Measurements from ENCODE around the gene RGS1. TPM values are rescaled to one million over a fixed set of nuclear protein-coding genes. Genes with fewer than 3 reads are reported as not detected.

The RGS1 gene
- total RNA-seq, 2 donors from 2014 or later = 25.8 to 30.7 TPM

GRCh38 chr1:192626366-192627179, 51.0 kb downstream of the RGS1 start:
- Mint-ChIP-seq H3K27ac (no peak overlapping the region), H3K4me1 (ENCODE audit: low read depth) (peaks cover 6% of the 10 kb centered on the region), H3K9me3 (peaks cover 0 to 2% of the 10 kb centered on the region in 2 donors), H3K4me3 (no peak overlapping the region), H3K36me3 (ENCODE audit: insufficient read depth in 2 of 2) (peaks cover 2% of the 10 kb centered on the region in 2 donors), H3K27me3 (ENCODE audit: low read depth) (peaks cover 8% of the 10 kb centered on the region)
- DNase-seq (no peak), ATAC-seq (replicated peaks in 1 of 2) (no peak)

- DNase-seq (no peak), ATAC-seq (replicated peaks in 1 of 2) (no peak)
- peaks cover 6% of the 10 kb centered on the region for H3K4me1 Mint-ChIP-seq (ENCODE audit: low read depth)
- no peaks in the 10 kb centered on the region for H3K9me3 Mint-ChIP-seq
- H3K36me3 Mint-ChIP-seq (ENCODE audit: insufficient read depth in 2 of 2) = no peaks in the 10 kb centered on the region
- peaks cover 13% of the 10 kb centered on the region for H3K27me3 Mint-ChIP-seq (ENCODE audit: low read depth)
- no peak overlapping the region for H3K4me3 Mint-ChIP-seq
- no peak overlapping the region for H3K27ac Mint-ChIP-seq
These were observed 52.3 kb downstream of the RGS1 start for GRCh38 chr1:192627901-192628300.

- ATAC-seq (replicated peaks in 1 of 2) (no peak), DNase-seq (no peak)
- Mint-ChIP-seq H3K4me1 (ENCODE audit: low read depth) (peaks cover 6% of the 10 kb centered on the region), H3K27me3 (ENCODE audit: low read depth) (peaks cover 17% of the 10 kb centered on the region), H3K9me3 (no peaks in the 10 kb centered on the region), H3K36me3 (ENCODE audit: insufficient read depth in 2 of 2) (no peaks in the 10 kb centered on the region), H3K27ac (no peak overlapping the region), H3K4me3 (no peak overlapping the region)
These were observed 53.0 kb downstream of the RGS1 start for GRCh38 chr1:192628396-192629057.

- H3K27me3 Mint-ChIP-seq (ENCODE audit: low read depth) = peaks cover 23% of the 10 kb centered on the region
- H3K4me1 Mint-ChIP-seq (ENCODE audit: low read depth) = peaks cover 6% of the 10 kb centered on the region
- no peak overlapping the region for H3K4me3 Mint-ChIP-seq
- no peak for ATAC-seq (replicated peaks in 1 of 2)
- no peaks in the 10 kb centered on the region for H3K9me3 Mint-ChIP-seq
- no peak overlapping the region for H3K27ac Mint-ChIP-seq
- H3K36me3 Mint-ChIP-seq (ENCODE audit: insufficient read depth in 2 of 2) = no peaks in the 10 kb centered on the region
- DNase-seq = no peak
These were observed 54.0 kb downstream of the RGS1 start for GRCh38 chr1:192629612-192630011.

Other genes with a start within 250 kb of the RGS1 start
- not detected for gene RGS13, start 60.4 kb downstream of the RGS1 start, total RNA-seq
- gene RGS2, start 233.3 kb downstream of the RGS1 start, total RNA-seq = 10 to 100 TPM; 20.0 to 21.1 TPM

Data from activated T-cell treated with anti-CD3 and anti-CD28 coated beads, Interleukin-2, amount 50 U/mL, for 72 hours (primary cell).